ENCODE measurements around the gene HIGD1C.

- no peak for TF ChIP-seq CTCF (IDR thresholded peaks at IDR 0.05)
- no peak for TF ChIP-seq POLR2AphosphoS5 (IDR thresholded peaks at IDR 0.05; ENCODE audit: insufficient read depth in 1 of 2, low read depth in 1 of 2)
Measured at GRCh38 chr12:50980545-50980944, 28.2 kb downstream of the HIGD1C start.
